ENCODE data around the gene SHOC2. TPM values are rescaled to one million over a fixed set of nuclear protein-coding genes. Genes with fewer than 3 reads are reported as not detected.

SHOC2 gene
- total and polyA plus RNA-seq, 2 of the 13 experiments (the other 11 are each of a cell fraction or from before 2014, with no cell fraction given): 8.6 to 25.5 TPM

DNA sequence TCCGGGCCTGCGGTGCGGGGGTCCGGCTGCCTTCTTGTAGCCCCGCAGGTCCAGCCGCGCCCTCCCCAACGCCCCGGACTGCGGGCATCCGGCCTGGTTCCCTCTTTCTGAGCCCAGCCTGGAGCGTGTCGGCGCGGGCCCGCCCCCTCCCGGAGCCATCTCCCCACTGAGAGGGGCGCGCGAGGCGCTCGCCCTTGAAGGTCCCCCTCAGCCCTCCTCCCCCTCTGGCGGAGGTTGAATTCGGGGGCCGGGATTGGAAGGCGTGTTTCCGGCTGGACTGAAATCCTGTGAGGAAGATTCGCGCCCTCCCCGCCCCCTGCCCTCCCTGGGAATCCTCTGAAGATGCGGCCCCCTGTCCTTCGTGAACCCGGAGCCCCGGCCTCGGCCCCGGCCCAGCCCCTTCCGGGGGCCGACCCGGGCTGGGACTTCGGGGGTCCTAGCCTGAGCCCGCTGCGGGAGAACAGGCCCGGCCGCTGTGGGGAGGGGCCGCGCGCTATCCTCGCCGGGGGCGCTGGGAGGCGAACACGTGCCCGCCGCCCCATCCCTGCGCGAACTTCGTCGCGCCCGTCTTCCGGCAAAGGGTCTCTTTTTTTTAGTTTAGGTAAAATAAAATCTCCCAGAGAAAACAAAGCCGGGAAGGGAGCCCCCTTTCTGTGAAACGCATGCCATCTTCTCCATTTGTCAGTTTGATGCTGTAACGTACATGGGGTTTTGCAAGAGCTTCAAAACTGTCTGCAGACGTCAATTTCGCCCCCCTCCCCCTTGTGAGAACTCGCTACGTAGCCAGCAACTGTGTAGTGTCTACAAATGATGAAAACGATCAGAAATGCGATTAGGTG is 47.0 kb upstream of the SHOC2 start (continued):
- TF ChIP-seq ASH2L (IDR thresholded peaks at IDR 0.05; ENCODE audit: insufficient read length, low read depth, low read length) (peak; percentile 48), TBP (CRISPR knock-in tag; IDR thresholded peaks at IDR 0.05) (no peak), MEF2D (CRISPR knock-in tag; IDR thresholded peaks at IDR 0.05) (no peak), JUN (CRISPR knock-in tag; IDR thresholded peaks at IDR 0.05) (no peak), PPARG (CRISPR knock-in tag; conservative IDR thresholded peaks at IDR 0.05) (no peak; the same call in 1 of the 2 replicates), ZNF766 (CRISPR knock-in tag; IDR thresholded peaks at IDR 0.05; ENCODE audit: borderline replicate concordance) (peak; percentile 70; the same call in 1 of the 2 replicates), RFX1 (IDR thresholded peaks at IDR 0.05) (no peak), ZNF850 (CRISPR knock-in tag; conservative IDR thresholded peaks at IDR 0.05) (no peak), POLR2G (IDR thresholded peaks at IDR 0.05; ENCODE audit: low read depth, low read length) (no peak; the same call in none of the 2 replicates), ZSCAN12 (CRISPR knock-in tag; IDR thresholded peaks at IDR 0.05) (no peak; the same call in 1 of the 2 replicates), NCOR1 (IDR thresholded peaks at IDR 0.05; ENCODE audit: borderline replicate concordance, low read length) (0 out of 2 replicates have a peak, but pooled peaks have one; percentile 17), ZNF354B (CRISPR knock-in tag; IDR thresholded peaks at IDR 0.05) (no peak), PCBP2 (optimal IDR thresholded peaks at IDR 0.05; ENCODE audit: low read depth, low read length, poor library complexity, severe bottlenecking) (no peak)
- TF ChIP-seq, protein P1, sequence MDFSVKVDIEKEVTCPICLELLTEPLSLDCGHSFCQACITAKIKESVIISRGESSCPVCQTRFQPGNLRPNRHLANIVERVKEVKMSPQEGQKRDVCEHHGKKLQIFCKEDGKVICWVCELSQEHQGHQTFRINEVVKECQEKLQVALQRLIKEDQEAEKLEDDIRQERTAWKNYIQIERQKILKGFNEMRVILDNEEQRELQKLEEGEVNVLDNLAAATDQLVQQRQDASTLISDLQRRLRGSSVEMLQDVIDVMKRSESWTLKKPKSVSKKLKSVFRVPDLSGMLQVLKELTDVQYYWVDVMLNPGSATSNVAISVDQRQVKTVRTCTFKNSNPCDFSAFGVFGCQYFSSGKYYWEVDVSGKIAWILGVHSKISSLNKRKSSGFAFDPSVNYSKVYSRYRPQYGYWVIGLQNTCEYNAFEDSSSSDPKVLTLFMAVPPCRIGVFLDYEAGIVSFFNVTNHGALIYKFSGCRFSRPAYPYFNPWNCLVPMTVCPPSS (IDR thresholded peaks at IDR 0.05): no peak
- TF ChIP-seq, protein P2, sequence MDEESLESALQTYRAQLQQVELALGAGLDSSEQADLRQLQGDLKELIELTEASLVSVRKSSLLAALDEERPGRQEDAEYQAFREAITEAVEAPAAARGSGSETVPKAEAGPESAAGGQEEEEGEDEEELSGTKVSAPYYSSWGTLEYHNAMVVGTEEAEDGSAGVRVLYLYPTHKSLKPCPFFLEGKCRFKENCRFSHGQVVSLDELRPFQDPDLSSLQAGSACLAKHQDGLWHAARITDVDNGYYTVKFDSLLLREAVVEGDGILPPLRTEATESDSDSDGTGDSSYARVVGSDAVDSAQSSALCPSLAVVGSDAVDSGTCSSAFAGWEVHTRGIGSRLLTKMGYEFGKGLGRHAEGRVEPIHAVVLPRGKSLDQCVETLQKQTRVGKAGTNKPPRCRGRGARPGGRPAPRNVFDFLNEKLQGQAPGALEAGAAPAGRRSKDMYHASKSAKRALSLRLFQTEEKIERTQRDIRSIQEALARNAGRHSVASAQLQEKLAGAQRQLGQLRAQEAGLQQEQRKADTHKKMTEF (CRISPR knock-in tag; IDR thresholded peaks at IDR 0.05): peak; percentile 42; the same call in 1 of the 2 replicates
- TF ChIP-seq, protein P3, sequence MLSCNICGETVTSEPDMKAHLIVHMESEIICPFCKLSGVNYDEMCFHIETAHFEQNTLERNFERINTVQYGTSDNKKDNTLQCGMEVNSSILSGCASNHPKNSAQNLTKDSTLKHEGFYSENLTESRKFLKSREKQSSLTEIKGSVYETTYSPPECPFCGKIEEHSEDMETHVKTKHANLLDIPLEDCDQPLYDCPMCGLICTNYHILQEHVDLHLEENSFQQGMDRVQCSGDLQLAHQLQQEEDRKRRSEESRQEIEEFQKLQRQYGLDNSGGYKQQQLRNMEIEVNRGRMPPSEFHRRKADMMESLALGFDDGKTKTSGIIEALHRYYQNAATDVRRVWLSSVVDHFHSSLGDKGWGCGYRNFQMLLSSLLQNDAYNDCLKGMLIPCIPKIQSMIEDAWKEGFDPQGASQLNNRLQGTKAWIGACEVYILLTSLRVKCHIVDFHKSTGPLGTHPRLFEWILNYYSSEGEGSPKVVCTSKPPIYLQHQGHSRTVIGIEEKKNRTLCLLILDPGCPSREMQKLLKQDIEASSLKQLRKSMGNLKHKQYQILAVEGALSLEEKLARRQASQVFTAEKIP (CRISPR knock-in tag; IDR thresholded peaks at IDR 0.05; ENCODE audit: borderline replicate concordance): no peak
- TF ChIP-seq, protein P4, sequence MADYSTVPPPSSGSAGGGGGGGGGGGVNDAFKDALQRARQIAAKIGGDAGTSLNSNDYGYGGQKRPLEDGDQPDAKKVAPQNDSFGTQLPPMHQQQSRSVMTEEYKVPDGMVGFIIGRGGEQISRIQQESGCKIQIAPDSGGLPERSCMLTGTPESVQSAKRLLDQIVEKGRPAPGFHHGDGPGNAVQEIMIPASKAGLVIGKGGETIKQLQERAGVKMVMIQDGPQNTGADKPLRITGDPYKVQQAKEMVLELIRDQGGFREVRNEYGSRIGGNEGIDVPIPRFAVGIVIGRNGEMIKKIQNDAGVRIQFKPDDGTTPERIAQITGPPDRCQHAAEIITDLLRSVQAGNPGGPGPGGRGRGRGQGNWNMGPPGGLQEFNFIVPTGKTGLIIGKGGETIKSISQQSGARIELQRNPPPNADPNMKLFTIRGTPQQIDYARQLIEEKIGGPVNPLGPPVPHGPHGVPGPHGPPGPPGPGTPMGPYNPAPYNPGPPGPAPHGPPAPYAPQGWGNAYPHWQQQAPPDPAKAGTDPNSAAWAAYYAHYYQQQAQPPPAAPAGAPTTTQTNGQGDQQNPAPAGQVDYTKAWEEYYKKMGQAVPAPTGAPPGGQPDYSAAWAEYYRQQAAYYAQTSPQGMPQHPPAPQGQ (CRISPR knock-in tag; IDR thresholded peaks at IDR 0.05; ENCODE audit: borderline replicate concordance): no peak
- TF ChIP-seq, protein P5, sequence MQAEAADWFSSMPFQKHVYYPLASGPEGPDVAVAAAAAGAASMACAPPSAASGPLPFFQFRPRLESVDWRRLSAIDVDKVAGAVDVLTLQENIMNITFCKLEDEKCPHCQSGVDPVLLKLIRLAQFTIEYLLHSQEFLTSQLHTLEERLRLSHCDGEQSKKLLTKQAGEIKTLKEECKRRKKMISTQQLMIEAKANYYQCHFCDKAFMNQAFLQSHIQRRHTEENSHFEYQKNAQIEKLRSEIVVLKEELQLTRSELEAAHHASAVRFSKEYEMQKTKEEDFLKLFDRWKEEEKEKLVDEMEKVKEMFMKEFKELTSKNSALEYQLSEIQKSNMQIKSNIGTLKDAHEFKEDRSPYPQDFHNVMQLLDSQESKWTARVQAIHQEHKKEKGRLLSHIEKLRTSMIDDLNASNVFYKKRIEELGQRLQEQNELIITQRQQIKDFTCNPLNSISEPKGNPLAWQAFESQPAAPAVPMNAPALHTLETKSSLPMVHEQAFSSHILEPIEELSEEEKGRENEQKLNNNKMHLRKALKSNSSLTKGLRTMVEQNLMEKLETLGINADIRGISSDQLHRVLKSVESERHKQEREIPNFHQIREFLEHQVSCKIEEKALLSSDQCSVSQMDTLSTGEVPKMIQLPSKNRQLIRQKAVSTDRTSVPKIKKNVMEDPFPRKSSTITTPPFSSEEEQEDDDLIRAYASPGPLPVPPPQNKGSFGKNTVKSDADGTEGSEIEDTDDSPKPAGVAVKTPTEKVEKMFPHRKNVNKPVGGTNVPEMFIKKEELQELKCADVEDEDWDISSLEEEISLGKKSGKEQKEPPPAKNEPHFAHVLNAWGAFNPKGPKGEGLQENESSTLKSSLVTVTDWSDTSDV (CRISPR knock-in tag; IDR thresholded peaks at IDR 0.05): no peak
- TF ChIP-seq, protein P6, sequence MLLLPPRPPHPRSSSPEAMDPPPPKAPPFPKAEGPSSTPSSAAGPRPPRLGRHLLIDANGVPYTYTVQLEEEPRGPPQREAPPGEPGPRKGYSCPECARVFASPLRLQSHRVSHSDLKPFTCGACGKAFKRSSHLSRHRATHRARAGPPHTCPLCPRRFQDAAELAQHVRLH (CRISPR knock-in tag; IDR thresholded peaks at IDR 0.05; ENCODE audit: borderline replicate concordance, low read depth): peak; percentile 67; the same call in 1 of the 2 replicates
